SK-N-SH (cell line): ENCODE data around the gene MARVELD1.

ENCODE experiments used
- CTCF ChIP-seq: fragments of 200-600 bp; sonication (generic); IDR thresholded peaks from 2 replicates; pipeline ENCODE4 v1.6.1; 2017; ENCODE audit warnings: antibody characterized with exemption, mild to moderate bottlenecking, moderate library complexity
- EP300 ChIP-seq, 2 experiments: IDR thresholded peaks; 2 replicates each; pipeline versions ENCODE4 v1.4.0 to v1.6.1; 2012; ENCODE audit warnings: borderline replicate concordance in 1 of 2, low read depth in 1 of 2, low read length in 1 of 2
- EZH2phosphoT487 ChIP-seq: fragments of 200-600 bp; sonication (generic); IDR thresholded peaks from 2 replicates; pipeline ENCODE4 v1.6.1; 2017; ENCODE audit warnings: low read depth, mixed run types, mild to moderate bottlenecking, antibody characterized with exemption, moderate library complexity, borderline replicate concordance
- FOXM1 ChIP-seq: IDR thresholded peaks from 2 replicates; pipeline ENCODE4 v1.4.0; 2012; ENCODE audit warnings: low read depth, mild to moderate bottlenecking
- GABPA ChIP-seq: IDR thresholded peaks from 2 replicates; pipeline ENCODE4 v1.4.0; 2012; ENCODE audit warnings: low read depth, mild to moderate bottlenecking
- JUND ChIP-seq: IDR thresholded peaks from 2 replicates; pipeline ENCODE4 v1.4.0; 2012
- MEF2A ChIP-seq: IDR thresholded peaks from 2 replicates; pipeline ENCODE4 v1.4.0; 2012; ENCODE audit warnings: low read depth, borderline replicate concordance
- NFIC ChIP-seq: IDR thresholded peaks from 2 replicates; pipeline ENCODE4 v1.4.0; 2012; ENCODE audit warnings: borderline replicate concordance
- POLR2AphosphoS5 ChIP-seq: IDR thresholded peaks from 2 replicates; pipeline ENCODE4 v1.6.1; 2012; ENCODE audit warnings: low read depth, low read length
- REST ChIP-seq: IDR thresholded peaks from 2 replicates; pipeline ENCODE4 v1.6.1; 2012; ENCODE audit warnings: mild to moderate bottlenecking, low read depth, low read length, moderate library complexity
- SIN3A ChIP-seq: IDR thresholded peaks from 2 replicates; pipeline ENCODE4 v1.6.1; 2012; ENCODE audit warnings: low read depth, mild to moderate bottlenecking, low read length, moderate library complexity, borderline replicate concordance
- TAF1 ChIP-seq: IDR thresholded peaks from 2 replicates; pipeline ENCODE4 v1.6.1; 2012; ENCODE audit warnings: low read depth, mild to moderate bottlenecking, low read length, moderate library complexity, borderline replicate concordance
- TEAD4 ChIP-seq: IDR thresholded peaks from 2 replicates; pipeline ENCODE4 v1.4.0; 2012; ENCODE audit warnings: mild to moderate bottlenecking, borderline replicate concordance; ENCODE audit not compliant: insufficient read depth
- USF2 ChIP-seq: fragments of 150-350 bp; IDR thresholded peaks from 2 replicates; pipeline ENCODE4 v1.6.1; 2017; ENCODE audit warnings: antibody characterized with exemption, low read length, low read depth, borderline replicate concordance

GRCh38 chr10:97664282-97664850 is 49.2 kb upstream of the MARVELD1 start:
- TF ChIP-seq CTCF, result no peak
- no peak for TF ChIP-seq TEAD4
- no peak for TF ChIP-seq USF2
- no peak for TF ChIP-seq EP300 (IDR thresholded peaks at IDR 0.05; ENCODE audit: borderline replicate concordance in 1 of 2, low read depth in 1 of 2, low read length in 1 of 2)
- TF ChIP-seq SIN3A, result no peak
- no peak for TF ChIP-seq REST
- no peak for TF ChIP-seq MEF2A
- TF ChIP-seq NFIC, result no peak
- no peak for TF ChIP-seq TAF1
- no peak for TF ChIP-seq POLR2AphosphoS5
- TF ChIP-seq JUND, result no peak
- TF ChIP-seq GABPA, result no peak
- no peak for TF ChIP-seq EZH2phosphoT487
- TF ChIP-seq FOXM1, result no peak
